SK-N-SH treated with all-trans-retinoic acid at 6 μM for 48 hours (cell line): ENCODE measurements around the gene LRIG2.

Experiments
- ATAC-seq: fragments of 200-7000 bp; cut with Tn5 transposase; 3 replicates; pipeline ENCODE4 v1.9.1; 2020; ENCODE audit warnings: mild to moderate bottlenecking, moderate library complexity
- ARNTL ChIP-seq: fragments of 450-650 bp; formaldehyde crosslinking; IDR thresholded peaks from 2 replicates; pipeline ENCODE4 v1.5.0; 2020; ENCODE audit warnings: low read depth, mild to moderate bottlenecking, moderate library complexity, borderline replicate concordance
- BACH2 ChIP-seq: fragments of 250-450 bp; sonication (Bioruptor Pico); IDR thresholded peaks from 2 replicates; pipeline ENCODE4 v1.9.0; 2021; ENCODE audit warnings: mild to moderate bottlenecking, borderline replicate concordance
- CREB5 ChIP-seq: fragments of 250-450 bp; sonication (Bioruptor Pico); IDR thresholded peaks from 2 replicates; pipeline ENCODE4 v1.5.1; 2020; ENCODE audit warnings: low read depth, mild to moderate bottlenecking, moderate library complexity
- CSDC2 ChIP-seq: fragments of 250-450 bp; sonication (Bioruptor Pico); IDR thresholded peaks from 2 replicates; pipeline ENCODE4 v1.5.0; 2020; ENCODE audit warnings: mild to moderate bottlenecking, moderate library complexity
- CSRNP3 ChIP-seq: fragments of 250-450 bp; sonication (Bioruptor Pico); IDR thresholded peaks from 2 replicates; pipeline ENCODE4 v1.5.1; 2021; ENCODE audit warnings: mild to moderate bottlenecking, moderate library complexity
- ESRRG ChIP-seq: fragments of 250-450 bp; sonication (Bioruptor Pico); IDR thresholded peaks from 2 replicates; pipeline ENCODE4 v1.6.1; 2021; ENCODE audit warnings: mild to moderate bottlenecking
- GLIS3 ChIP-seq: fragments of 250-450 bp; sonication (Bioruptor Pico); IDR thresholded peaks from 2 replicates; pipeline ENCODE4 v1.5.0; 2020; ENCODE audit warnings: mild to moderate bottlenecking, moderate library complexity
- ISL1 ChIP-seq: fragments of 250-450 bp; sonication (Bioruptor Pico); IDR thresholded peaks from 2 replicates; pipeline ENCODE4 v2.1.2; 2022; ENCODE audit warnings: mild to moderate bottlenecking, moderate library complexity
- OSR1 ChIP-seq: fragments of 250-450 bp; sonication (Bioruptor Pico); IDR thresholded peaks from 2 replicates; pipeline ENCODE4 v1.8.0; 2022; ENCODE audit warnings: moderate library complexity, mild to moderate bottlenecking, inconsistent platforms
- PATZ1 ChIP-seq: fragments of 250-450 bp; sonication (Bioruptor Pico); IDR thresholded peaks from 2 replicates; pipeline ENCODE4 v1.8.0; 2020; ENCODE audit warnings: mild to moderate bottlenecking, moderate library complexity, borderline replicate concordance
- POU6F1 ChIP-seq: fragments of 250-450 bp; sonication (Bioruptor Pico); IDR thresholded peaks from 2 replicates; pipeline ENCODE4 v1.8.0; 2021; ENCODE audit warnings: low read depth, mild to moderate bottlenecking, moderate library complexity, borderline replicate concordance
- PPARA ChIP-seq: fragments of 250-450 bp; sonication (Bioruptor Pico); IDR thresholded peaks from 2 replicates; pipeline ENCODE4 v1.5.0; 2020; ENCODE audit warnings: mild to moderate bottlenecking, borderline replicate concordance
- SNAI2 ChIP-seq: fragments of 250-450 bp; sonication (Bioruptor Pico); IDR thresholded peaks from 2 replicates; pipeline ENCODE4 v1.5.0; 2020; ENCODE audit warnings: mild to moderate bottlenecking, moderate library complexity
- TCF4 ChIP-seq: fragments of 250-450 bp; sonication (Bioruptor Pico); IDR thresholded peaks from 2 replicates; pipeline ENCODE4 v1.8.0; 2021; ENCODE audit warnings: mild to moderate bottlenecking, moderate library complexity, borderline replicate concordance
- TSHZ2 ChIP-seq: fragments of 250-450 bp; sonication (Bioruptor Pico); IDR thresholded peaks from 2 replicates; pipeline ENCODE4 v1.5.0; 2020; ENCODE audit warnings: mild to moderate bottlenecking, moderate library complexity
- ZFP30 ChIP-seq: fragments of 450-650 bp; formaldehyde crosslinking; IDR thresholded peaks from 2 replicates; pipeline ENCODE4 v1.5.0; 2022; ENCODE audit warnings: mild to moderate bottlenecking, moderate library complexity
- ZNF70 ChIP-seq: fragments of 450-650 bp; formaldehyde crosslinking; IDR thresholded peaks from 2 replicates; pipeline ENCODE4 v1.5.0; 2020; ENCODE audit warnings: mild to moderate bottlenecking, moderate library complexity
- ZNF8 ChIP-seq: fragments of 450-650 bp; formaldehyde crosslinking; IDR thresholded peaks from 2 replicates; pipeline ENCODE4 v1.5.0; 2020; ENCODE audit warnings: mild to moderate bottlenecking, moderate library complexity

The LRIG2 gene

GRCh38 chr1:113136476-113136875 is 63.5 kb downstream of the LRIG2 start (continued):
- TF ChIP-seq CSRNP3 (no peak), PATZ1 (CRISPR knock-in tag) (no peak)

- TF ChIP-seq POU6F1 (no peak), ZFP30 (no peak), TCF4 (no peak), CREB5 (CRISPR knock-in tag) (no peak), TSHZ2 (CRISPR knock-in tag) (no peak), ZNF8 (CRISPR knock-in tag) (no peak), ESRRG (CRISPR knock-in tag) (no peak), PATZ1 (CRISPR knock-in tag) (no peak), CSDC2 (no peak), ISL1 (no peak), PPARA (no peak), ARNTL (CRISPR knock-in tag) (no peak), BACH2 (no peak), GLIS3 (CRISPR knock-in tag) (no peak), SNAI2 (no peak)
- TF ChIP-seq, all 23 proteins: peak for 0
- no peak for ATAC-seq
Observed at GRCh38 chr1:113137563-113137962, 64.6 kb downstream of the LRIG2 start.

- ATAC-seq: no peak
- TF ChIP-seq BACH2 (no peak), OSR1 (CRISPR knock-in tag) (no peak), SNAI2 (no peak), CSDC2 (no peak)
Observed at GRCh38 chr1:113138778-113139177, 65.8 kb downstream of the LRIG2 start.

- TF ChIP-seq OSR1 (CRISPR knock-in tag): no peak
- no peak for TF ChIP-seq ZNF70
- no peak; the same call in 2 of the 3 replicates for ATAC-seq
Observed at GRCh38 chr1:113140176-113140575, 67.2 kb downstream of the LRIG2 start.
